Measurements from ENCODE around the gene TSC22D3. TPM values are rescaled to one million over a fixed set of nuclear protein-coding genes. Genes with fewer than 3 reads are reported as not detected.

TSC22D3 gene
- total RNA-seq, 1 donor from 2014 or later, result 17.4 TPM

GRCh38 chrX:107683124-107683895 lies 92.3 kb downstream of the TSC22D3 start:
- H3K9me3 Mint-ChIP-seq, result no peaks in the 10 kb centered on the region
- intact Hi-C loops (cut with micrococcal nuclease), result no loop called here
- H3K27ac Mint-ChIP-seq, result peak overlapping the region; percentile 18
- H3K4me3 Mint-ChIP-seq, result no peak overlapping the region
- no peak for DNase-seq
- H3K4me1 Mint-ChIP-seq, result peaks cover 28% of the 10 kb centered on the region
- no peaks in the 10 kb centered on the region for H3K27me3 Mint-ChIP-seq
- no peaks in the 10 kb centered on the region for H3K36me3 Mint-ChIP-seq (ENCODE audit: low read depth)

- intact Hi-C loops (cut with micrococcal nuclease), result no loop called here
- H3K27ac Mint-ChIP-seq, result no peak overlapping the region
- no peaks in the 10 kb centered on the region for H3K9me3 Mint-ChIP-seq
Measured at GRCh38 chrX:107682256-107682655, 93.3 kb downstream of the TSC22D3 start.

GRCh38 chrX:107678957-107679740 lies 96.4 kb downstream of the TSC22D3 start:
- H3K4me3 Mint-ChIP-seq, result peak overlapping the region; percentile 55
- DNase-seq, result peak; percentile 92
- peak overlapping the region; percentile 94 for H3K27ac Mint-ChIP-seq
- no peaks in the 10 kb centered on the region for H3K9me3 Mint-ChIP-seq
- intact Hi-C loops (cut with micrococcal nuclease), result loop anchor here (5.0 kb wide), 1 partner anchor 148 kb away; the partner anchor contains the start of gene MID2
- no peaks in the 10 kb centered on the region for H3K27me3 Mint-ChIP-seq
- peaks cover 49% of the 10 kb centered on the region for H3K4me1 Mint-ChIP-seq
- no peaks in the 10 kb centered on the region for H3K36me3 Mint-ChIP-seq (ENCODE audit: low read depth)

More at GRCh38 chrX:107682256-107682655, 93.3 kb downstream of the TSC22D3 start:
- DNase-seq, result no peak
- Mint-ChIP-seq H3K4me3 (no peak overlapping the region), H3K4me1 (peaks cover 32% of the 10 kb centered on the region), H3K27me3 (no peaks in the 10 kb centered on the region), H3K36me3 (ENCODE audit: low read depth) (no peaks in the 10 kb centered on the region)

GRCh38 chrX:107677909-107678308 lies 97.7 kb downstream of the TSC22D3 start:
- intact Hi-C loops (cut with micrococcal nuclease), result loop anchor here (5.0 kb wide), 1 partner anchor 149 kb away; the partner anchor contains the start of gene MID2
- H3K4me3 Mint-ChIP-seq, result peak overlapping the region; percentile 55
- H3K27ac Mint-ChIP-seq, result peak overlapping the region; percentile 94

GRCh38 chrX:107677501-107677901 lies 98.1 kb downstream of the TSC22D3 start:
- Mint-ChIP-seq H3K4me3 (peak overlapping the region; percentile 92), H3K27me3 (no peaks in the 10 kb centered on the region), H3K9me3 (no peaks in the 10 kb centered on the region), H3K36me3 (ENCODE audit: low read depth) (no peaks in the 10 kb centered on the region), H3K4me1 (peaks cover 55% of the 10 kb centered on the region), H3K27ac (peak overlapping the region; percentile 94)
- intact Hi-C loops (cut with micrococcal nuclease), result loop anchor here (5.0 kb wide), 1 partner anchor 150 kb away; the partner anchor contains the start of gene MID2
- no peak for DNase-seq

More at GRCh38 chrX:107677909-107678308, 97.7 kb downstream of the TSC22D3 start:
- Mint-ChIP-seq H3K36me3 (ENCODE audit: low read depth) (no peaks in the 10 kb centered on the region), H3K4me1 (peaks cover 54% of the 10 kb centered on the region), H3K27me3 (no peaks in the 10 kb centered on the region), H3K9me3 (no peaks in the 10 kb centered on the region)
- no peak for DNase-seq

- intact Hi-C loops (cut with micrococcal nuclease), result loop anchor here (5.0 kb wide), 1 partner anchor 151 kb away; the partner anchor contains the start of gene MID2
- DNase-seq, result peak; percentile 86
- no peaks in the 10 kb centered on the region for H3K27me3 Mint-ChIP-seq
- H3K36me3 Mint-ChIP-seq (ENCODE audit: low read depth), result no peaks in the 10 kb centered on the region
- peaks cover 55% of the 10 kb centered on the region for H3K4me1 Mint-ChIP-seq
- peak overlapping the region; percentile 94 for H3K27ac Mint-ChIP-seq
- H3K9me3 Mint-ChIP-seq, result no peaks in the 10 kb centered on the region
- peak overlapping the region; percentile 92 for H3K4me3 Mint-ChIP-seq
Measured at GRCh38 chrX:107676559-107677378, 98.8 kb downstream of the TSC22D3 start.

- peaks cover 55% of the 10 kb centered on the region for H3K4me1 Mint-ChIP-seq
- peak; percentile 74 for DNase-seq
- no peaks in the 10 kb centered on the region for H3K27me3 Mint-ChIP-seq
- no peaks in the 10 kb centered on the region for H3K9me3 Mint-ChIP-seq
- intact Hi-C loops (cut with micrococcal nuclease), result loop anchor here (5.0 kb wide), 1 partner anchor 151 kb away; the partner anchor contains the start of gene MID2
- H3K36me3 Mint-ChIP-seq (ENCODE audit: low read depth), result no peaks in the 10 kb centered on the region
- H3K27ac Mint-ChIP-seq, result peak overlapping the region; percentile 94
- peak overlapping the region; percentile 92 for H3K4me3 Mint-ChIP-seq
Measured at GRCh38 chrX:107675823-107676555, 99.6 kb downstream of the TSC22D3 start.

- no peaks in the 10 kb centered on the region for H3K27me3 Mint-ChIP-seq
- H3K36me3 Mint-ChIP-seq (ENCODE audit: low read depth), result no peaks in the 10 kb centered on the region
- no peaks in the 10 kb centered on the region for H3K9me3 Mint-ChIP-seq
- peak overlapping the region; percentile 92 for H3K4me3 Mint-ChIP-seq
- no peak for DNase-seq
- intact Hi-C loops (cut with micrococcal nuclease), result loop anchor here (5.0 kb wide), 1 partner anchor 152 kb away; the partner anchor contains the start of gene MID2
- peaks cover 53% of the 10 kb centered on the region for H3K4me1 Mint-ChIP-seq
- H3K27ac Mint-ChIP-seq, result peak overlapping the region; percentile 94
Measured at GRCh38 chrX:107675365-107675654, 100.3 kb downstream of the TSC22D3 start.

- Mint-ChIP-seq H3K27ac (peak overlapping the region; percentile 94), H3K4me3 (peak overlapping the region; percentile 92), H3K9me3 (no peaks in the 10 kb centered on the region), H3K36me3 (ENCODE audit: low read depth) (no peaks in the 10 kb centered on the region), H3K27me3 (no peaks in the 10 kb centered on the region), H3K4me1 (peaks cover 50% of the 10 kb centered on the region)
- intact Hi-C loops (cut with micrococcal nuclease), result loop anchor here (1.0 to 5.0 kb wide), 4 partner anchors 37 to 218 kb away; partner anchors contain the start of genes MID2 and PRPS1
- DNase-seq, result peak; percentile 85
Measured at GRCh38 chrX:107674480-107675364, 100.9 kb downstream of the TSC22D3 start.

- intact Hi-C loops (cut with micrococcal nuclease), result loop anchor here (1.0 to 5.0 kb wide), 6 partner anchors 37 to 218 kb away; partner anchors contain the start of genes NCBP2L and PRPS1
Measured at GRCh38 chrX:107673933-107674479, 101.6 kb downstream of the TSC22D3 start.

GRCh38 chrX:107673431-107673830 lies 102.2 kb downstream of the TSC22D3 start:
- peak overlapping the region; percentile 94 for H3K27ac Mint-ChIP-seq
- no peaks in the 10 kb centered on the region for H3K27me3 Mint-ChIP-seq
- H3K4me1 Mint-ChIP-seq, result peaks cover 43% of the 10 kb centered on the region
- intact Hi-C loops (cut with micrococcal nuclease), result loop anchor here (1.0 to 5.0 kb wide), 4 partner anchors 45 to 219 kb away; partner anchors contain the start of gene NCBP2L
- peaks cover 1% of the 10 kb centered on the region for H3K36me3 Mint-ChIP-seq (ENCODE audit: low read depth)
- no peak for DNase-seq
- peak overlapping the region; percentile 65 for H3K4me3 Mint-ChIP-seq
- no peaks in the 10 kb centered on the region for H3K9me3 Mint-ChIP-seq

More at GRCh38 chrX:107673933-107674479, 101.6 kb downstream of the TSC22D3 start:
- H3K27me3 Mint-ChIP-seq, result no peaks in the 10 kb centered on the region
- no peaks in the 10 kb centered on the region for H3K9me3 Mint-ChIP-seq
- H3K36me3 Mint-ChIP-seq (ENCODE audit: low read depth), result peaks cover 1% of the 10 kb centered on the region
- peak; percentile 96 for DNase-seq
- peak overlapping the region; percentile 92 for H3K4me3 Mint-ChIP-seq
- H3K27ac Mint-ChIP-seq, result peak overlapping the region; percentile 94
- H3K4me1 Mint-ChIP-seq, result peaks cover 48% of the 10 kb centered on the region
